Measurements from ENCODE around the gene GUCD1. TPM values are rescaled to one million over a fixed set of nuclear protein-coding genes. Genes with fewer than 3 reads are reported as not detected.

The GUCD1 gene
- total RNA-seq, 4 donors from 2014 or later, result 67.0 to 124 (median 95.9) TPM

- TF ChIP-seq, protein P1, sequence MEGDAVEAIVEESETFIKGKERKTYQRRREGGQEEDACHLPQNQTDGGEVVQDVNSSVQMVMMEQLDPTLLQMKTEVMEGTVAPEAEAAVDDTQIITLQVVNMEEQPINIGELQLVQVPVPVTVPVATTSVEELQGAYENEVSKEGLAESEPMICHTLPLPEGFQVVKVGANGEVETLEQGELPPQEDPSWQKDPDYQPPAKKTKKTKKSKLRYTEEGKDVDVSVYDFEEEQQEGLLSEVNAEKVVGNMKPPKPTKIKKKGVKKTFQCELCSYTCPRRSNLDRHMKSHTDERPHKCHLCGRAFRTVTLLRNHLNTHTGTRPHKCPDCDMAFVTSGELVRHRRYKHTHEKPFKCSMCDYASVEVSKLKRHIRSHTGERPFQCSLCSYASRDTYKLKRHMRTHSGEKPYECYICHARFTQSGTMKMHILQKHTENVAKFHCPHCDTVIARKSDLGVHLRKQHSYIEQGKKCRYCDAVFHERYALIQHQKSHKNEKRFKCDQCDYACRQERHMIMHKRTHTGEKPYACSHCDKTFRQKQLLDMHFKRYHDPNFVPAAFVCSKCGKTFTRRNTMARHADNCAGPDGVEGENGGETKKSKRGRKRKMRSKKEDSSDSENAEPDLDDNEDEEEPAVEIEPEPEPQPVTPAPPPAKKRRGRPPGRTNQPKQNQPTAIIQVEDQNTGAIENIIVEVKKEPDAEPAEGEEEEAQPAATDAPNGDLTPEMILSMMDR (IDR thresholded peaks at IDR 0.05), result peak in 1 of 3 donors; percentile 93
- no peak for TF ChIP-seq POLR2A (IDR thresholded peaks at IDR 0.05)
- intact Hi-C loops (cut with DNase I; ENCODE audit: low total_unique reads), result no loop called here
- peak; percentile 79 to 95 for DNase-seq (ENCODE audit: low spot score in 2 of 2)
- 9 to 11% methylated on average over 12 of the region's 12 CpGs for WGBS, 2 donors
- H3K4me3 ChIP-seq (ENCODE audit: low read depth, poor library complexity, severe bottlenecking), result no peak overlapping the region
These were observed 29.4 kb downstream of the GUCD1 start for GRCh38 chr22:24525416-24526037.

DNA sequence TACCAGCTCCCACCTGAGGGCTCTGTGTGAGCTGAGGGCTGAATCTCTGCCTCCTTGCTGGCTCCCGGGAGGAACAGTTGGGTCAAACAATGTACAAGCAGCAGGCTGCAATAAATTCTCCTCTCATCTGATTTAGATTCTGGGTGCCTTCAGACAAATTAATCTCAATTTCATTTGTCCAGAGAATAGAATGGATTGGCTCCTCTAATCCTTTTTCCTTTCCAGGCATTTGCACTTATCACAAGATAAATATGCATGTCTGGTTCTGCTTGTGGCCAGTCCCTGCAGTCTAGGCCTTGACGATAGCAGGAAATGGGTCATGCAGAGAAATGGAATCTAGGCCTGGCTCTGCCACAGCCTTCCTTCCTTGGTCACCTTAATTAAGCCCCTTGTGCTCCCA is 31.1 kb downstream of the GUCD1 start:
- DNase-seq (ENCODE audit: low spot score in 2 of 2), result no peak
- intact Hi-C loops (cut with DNase I; ENCODE audit: low total_unique reads), result loop anchor here (5.0 kb wide), 1 partner anchor 102 kb away; no protein-coding TSS in a partner anchor
- TF ChIP-seq POLR2A (IDR thresholded peaks at IDR 0.05), result no peak
- TF ChIP-seq, protein P1 (IDR thresholded peaks at IDR 0.05), result no peak
- no peak overlapping the region for H3K4me3 ChIP-seq (ENCODE audit: low read depth, poor library complexity, severe bottlenecking)
- 80 to 82% methylated on average over 2 of the region's 2 CpGs for WGBS, 2 donors

DNA sequence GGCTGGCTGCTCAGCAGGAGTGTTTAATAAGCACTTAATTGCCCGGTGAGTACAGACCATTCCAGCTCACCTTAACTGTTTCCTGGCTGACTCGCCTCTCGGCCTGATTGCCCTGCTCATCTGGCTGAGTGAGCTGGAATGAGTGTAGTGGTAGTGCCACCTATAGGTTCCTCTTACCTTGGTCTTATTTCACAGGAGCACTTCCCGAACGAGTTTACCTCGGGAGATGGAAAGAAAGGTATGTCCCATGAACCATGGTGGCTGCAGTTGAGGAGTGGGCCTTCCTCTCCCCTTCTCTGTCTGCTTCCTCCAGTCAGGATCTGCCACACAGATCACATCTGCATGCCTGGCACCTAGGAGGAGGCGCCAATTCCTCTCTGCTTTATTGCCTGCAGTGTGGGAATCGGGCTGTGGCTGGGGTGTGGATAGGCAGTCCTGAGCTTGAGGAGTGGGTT is 33.1 kb downstream of the GUCD1 start:
- intact Hi-C loops (cut with DNase I; ENCODE audit: low total_unique reads), result loop anchor here (5.0 kb wide), 1 partner anchor 100 kb away; no protein-coding TSS in a partner anchor
- no peak for DNase-seq (ENCODE audit: low spot score in 2 of 2)
- H3K4me3 ChIP-seq (ENCODE audit: low read depth, poor library complexity, severe bottlenecking), result no peak overlapping the region
- no peak for TF ChIP-seq POLR2A (IDR thresholded peaks at IDR 0.05)
- TF ChIP-seq, protein P1 (IDR thresholded peaks at IDR 0.05), result no peak
- 31 to 45% methylated on average over 8 of the region's 8 CpGs for WGBS, 2 donors

- H3K4me3 ChIP-seq (ENCODE audit: low read depth, poor library complexity, severe bottlenecking), result no peak overlapping the region
- intact Hi-C loops (cut with DNase I; ENCODE audit: low total_unique reads), result no loop called here
- no peak for TF ChIP-seq POLR2A (IDR thresholded peaks at IDR 0.05)
- TF ChIP-seq, protein P1 (IDR thresholded peaks at IDR 0.05), result no peak
- WGBS, 2 donors, result 78 to 95% methylated on average over 5 of the region's 5 CpGs
- no peak for DNase-seq (ENCODE audit: low spot score in 2 of 2)
These were observed 35.4 kb downstream of the GUCD1 start for GRCh38 chr22:24519496-24519895.

GRCh38 chr22:24518771-24519485 is 36.0 kb downstream of the GUCD1 start:
- H3K4me3 ChIP-seq (ENCODE audit: low read depth, poor library complexity, severe bottlenecking), result no peak overlapping the region
- intact Hi-C loops (cut with DNase I; ENCODE audit: low total_unique reads), result no loop called here
- 74 to 82% methylated on average over 9 of the region's 9 CpGs for WGBS, 2 donors

More at GRCh38 chr22:24518771-24519485, 36.0 kb downstream of the GUCD1 start:
- TF ChIP-seq POLR2A (IDR thresholded peaks at IDR 0.05), result no peak
- TF ChIP-seq, protein P1 (IDR thresholded peaks at IDR 0.05), result no peak
- DNase-seq (ENCODE audit: low spot score in 2 of 2), result no peak

All from lower leg skin (tissue), 4 donors.